Motor neuron (in vitro differentiated cells): ENCODE results near the gene TMEM138. TPM values are rescaled to one million over a fixed set of nuclear protein-coding genes. Genes with fewer than 3 reads are reported as not detected.
A peak's percentile ranks its signal among the peaks of the same experiment; 100 is the strongest.

ENCODE experiments used
- ATAC-seq, 8 experiments: fragments of 200-7000 bp; cut with Tn5 transposase; replicated peaks in 6 of 8; 2 replicates each; pipeline ENCODE4 v1.8.0; 2021; ENCODE audit warnings: mild to moderate bottlenecking in 8 of 8, moderate library complexity in 8 of 8
- H3K27ac ChIP-seq, 2 donors: fragments of 250-450 bp; sonication (Bioruptor Pico); 2 replicates each; pipeline ENCODE4 v1.9.0; 2021; ENCODE audit warnings: antibody characterized with exemption in 2 of 2, mild to moderate bottlenecking in 2 of 2, moderate library complexity in 1 of 2
- H3K4me1 ChIP-seq, 2 donors: fragments of 250-450 bp; sonication (Bioruptor Pico); replicated peaks in 1 of 2; 2 replicates each; pipeline ENCODE4 v1.6.1; 2021; ENCODE audit warnings: antibody characterized with exemption in 2 of 2, mild to moderate bottlenecking in 2 of 2, moderate library complexity in 1 of 2
- H3K4me3 ChIP-seq, 5 donors: fragments of 250-450 bp; sonication (Bioruptor Pico); 2 replicates each; pipeline ENCODE4 v1.9.0; 2021; ENCODE audit warnings: antibody characterized with exemption in 5 of 5, mild to moderate bottlenecking in 5 of 5, moderate library complexity in 4 of 5
- WGBS, 10 experiments: fragments of 450-650 bp; shearing (Covaris generic); methylation state at CpG; one replicate each; pipeline ENCODE4 v1.0.0; 2022; 5-methylcytosine and 5-hydroxymethylcytosine counted together
- in situ Hi-C, 9 experiments: fragments of 400-800 bp; cut with MboI; loops; one replicate each; pipeline ENCODE4 v1.15.0; 2021; ENCODE audit warnings: low sequenced_read_pairs in 9 of 9, low pct_unique_long_range_greater_than_20kb in 2 of 9; ENCODE audit not compliant: unreplicated experiment in 9 of 9
- total RNA-seq, 8 experiments: library from RNA; unstranded; fragments of 300-600 nt; gene quantifications; 2 replicates each; pipeline versions ENCODE4 v1.2.3 to v1.2.4, GENCODE V29; 2022

TMEM138 gene
- total RNA-seq, 8 experiments from 2014 or later: 22.6 to 61.6 (median 39.0) TPM

- peaks cover 34 to 41% of the 10 kb centered on the region in 2 donors for H3K4me1 ChIP-seq
- no peak overlapping the region for H3K4me3 ChIP-seq
- ATAC-seq: peak in 3 of 8 experiments; percentile 2 to 19 (median 5)
- in situ Hi-C loops: loop anchor here in 2 of 9 experiments (10.0 to 25.0 kb wide), 2 partner anchors 50 to 303 kb away; no protein-coding TSS in a partner anchor
- WGBS, 10 experiments: 20 to 100% (median 71%) methylated on average over 1 to 10 of the region's 16 CpGs; no CpG with 5 or more reads in 1 of the 10 experiments
- peak overlapping the region; percentile 22 to 26 for H3K27ac ChIP-seq
Observed at GRCh38 chr11:61334434-61335354, 27.5 kb upstream of the TMEM138 start.

- Histone ChIP-seq H3K4me3 (no peak overlapping the region), H3K27ac (peak overlapping the region in 1 of 2 donors; percentile 26), H3K4me1 (peaks cover 34 to 41% of the 10 kb centered on the region in 2 donors)
- WGBS, 10 experiments: 20 to 80% (median 50%) methylated on average over 1 of the region's 1 CpG; no CpG with 5 or more reads in 6 of the 10 experiments
- ATAC-seq: no peak
- in situ Hi-C loops: loop anchor here in 2 of 9 experiments (10.0 to 25.0 kb wide), 2 partner anchors 49 to 302 kb away; no protein-coding TSS in a partner anchor
Observed at GRCh38 chr11:61335355-61335710, 26.8 kb upstream of the TMEM138 start.

- Histone ChIP-seq H3K4me3 (no peak overlapping the region), H3K27ac (peak overlapping the region in 1 of 2 donors; percentile 5), H3K4me1 (peaks cover 29 to 34% of the 10 kb centered on the region in 2 donors)
- 0 to 53% (median 34%) methylated on average over 1 to 5 of the region's 8 CpGs; no CpG with 5 or more reads in 4 of the 10 experiments for whole genome bisulfite sequencing, 10 experiments
- in situ Hi-C loops: loop anchor here in 2 of 9 experiments (10.0 to 25.0 kb wide), 2 partner anchors 48 to 301 kb away; no protein-coding TSS in a partner anchor
- ATAC-seq: peak; percentile 14 to 55 (median 50)
Observed at GRCh38 chr11:61336171-61336935, 25.8 kb upstream of the TMEM138 start.

- H3K4me1 ChIP-seq: peaks cover 22 to 27% of the 10 kb centered on the region in 2 donors
- no peak overlapping the region for H3K4me3 ChIP-seq
- in situ Hi-C loops: loop anchor here in 2 of 9 experiments (10.0 to 25.0 kb wide), 2 partner anchors 47 to 299 kb away; no protein-coding TSS in a partner anchor
- H3K27ac ChIP-seq: no peak overlapping the region
- no peak for ATAC-seq
- 90 to 100% (median 100%) methylated on average over 1 to 3 of the region's 15 CpGs; no CpG with 5 or more reads in 6 of the 10 experiments for WGBS, 10 experiments
Observed at GRCh38 chr11:61337706-61338470, 24.3 kb upstream of the TMEM138 start.

DNA sequence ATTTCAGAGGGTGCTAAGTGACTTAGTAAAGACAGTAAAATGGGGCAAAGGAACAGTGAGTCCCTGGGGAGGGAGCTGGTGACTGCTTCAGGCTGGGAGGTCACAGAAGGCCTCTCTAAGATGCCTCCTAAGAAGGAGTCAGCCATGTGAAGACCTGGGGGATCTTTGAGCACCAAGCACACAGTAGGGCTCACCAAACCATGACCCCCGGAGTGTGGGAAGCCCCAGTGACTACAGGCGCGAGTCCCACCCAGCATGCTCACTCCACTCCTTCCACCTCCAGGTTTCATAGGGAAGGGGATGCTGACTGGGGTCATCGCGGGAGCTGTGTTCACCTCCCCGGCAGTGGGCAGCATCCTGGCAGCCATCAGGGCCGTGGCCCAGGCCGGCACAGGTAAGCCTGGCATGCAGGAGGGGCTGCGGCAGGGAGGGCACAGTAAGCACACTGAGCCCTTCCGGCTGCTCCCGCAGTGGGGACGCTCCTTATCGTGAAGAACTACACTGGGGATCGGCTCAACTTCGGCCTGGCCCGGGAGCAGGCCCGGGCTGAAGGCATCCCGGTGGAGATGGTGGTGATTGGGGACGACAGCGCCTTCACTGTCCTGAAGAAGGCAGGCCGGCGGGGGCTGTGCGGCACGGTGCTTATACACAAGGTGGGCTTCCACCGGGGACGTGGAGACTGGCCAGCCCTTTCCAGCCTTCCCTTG lies 23.2 kb upstream of the TMEM138 start:
- no peak for ATAC-seq
- peaks cover 18 to 24% of the 10 kb centered on the region in 2 donors for H3K4me1 ChIP-seq
- 74 to 100% (median 95%) methylated on average over 2 to 13 of the region's 26 CpGs; no CpG with 5 or more reads in 2 of the 10 experiments for WGBS, 10 experiments
- H3K4me3 ChIP-seq: no peak overlapping the region
- in situ Hi-C loops: loop anchor here in 2 of 9 experiments (10.0 to 25.0 kb wide), 2 partner anchors 46 to 298 kb away; no protein-coding TSS in a partner anchor
- H3K27ac ChIP-seq: no peak overlapping the region

GRCh38 chr11:61339490-61339878 lies 22.7 kb upstream of the TMEM138 start:
- Histone ChIP-seq H3K27ac (no peak overlapping the region), H3K4me1 (peaks cover 12 to 18% of the 10 kb centered on the region in 2 donors), H3K4me3 (no peak overlapping the region)
- 52 to 100% (median 94%) methylated on average over 1 to 4 of the region's 4 CpGs; no CpG with 5 or more reads in 3 of the 10 experiments for WGBS, 10 experiments
- no peak for ATAC-seq
- in situ Hi-C loops: loop anchor here in 2 of 9 experiments (10.0 to 25.0 kb wide), 2 partner anchors 45 to 298 kb away; no protein-coding TSS in a partner anchor

DNA sequence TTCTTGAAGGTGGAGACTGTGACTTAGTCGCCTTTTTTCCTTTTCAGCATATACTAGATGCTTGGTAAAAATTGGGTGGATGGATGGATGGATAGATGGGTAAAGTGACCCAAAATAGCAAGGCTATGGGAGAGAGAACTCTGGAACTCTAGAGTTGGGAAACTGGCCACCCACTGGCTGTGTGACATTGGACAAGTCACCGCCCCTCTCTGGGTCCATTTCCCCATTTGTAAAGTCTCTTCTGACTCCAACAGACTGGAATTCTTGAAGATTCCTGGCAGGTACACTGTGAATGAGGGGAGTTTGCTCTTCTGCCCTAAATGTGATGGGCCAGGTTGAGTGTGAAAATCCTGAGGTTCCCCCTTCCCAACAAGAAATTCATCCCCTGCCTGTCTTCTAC lies 21.2 kb upstream of the TMEM138 start:
- no peak for ATAC-seq
- WGBS, 10 experiments: 93 to 100% (median 100%) methylated on average over 1 to 2 of the region's 2 CpGs; no CpG with 5 or more reads in 7 of the 10 experiments
- in situ Hi-C loops: loop anchor here in 1 of 9 experiments (25.0 kb wide), 1 partner anchor 296 kb away; no protein-coding TSS in a partner anchor
- Histone ChIP-seq H3K27ac (no peak overlapping the region), H3K4me1 (peaks cover 6% of the 10 kb centered on the region in 2 donors), H3K4me3 (no peak overlapping the region)

GRCh38 chr11:61341706-61342105 lies 20.5 kb upstream of the TMEM138 start:
- H3K27ac ChIP-seq: no peak overlapping the region

DNA sequence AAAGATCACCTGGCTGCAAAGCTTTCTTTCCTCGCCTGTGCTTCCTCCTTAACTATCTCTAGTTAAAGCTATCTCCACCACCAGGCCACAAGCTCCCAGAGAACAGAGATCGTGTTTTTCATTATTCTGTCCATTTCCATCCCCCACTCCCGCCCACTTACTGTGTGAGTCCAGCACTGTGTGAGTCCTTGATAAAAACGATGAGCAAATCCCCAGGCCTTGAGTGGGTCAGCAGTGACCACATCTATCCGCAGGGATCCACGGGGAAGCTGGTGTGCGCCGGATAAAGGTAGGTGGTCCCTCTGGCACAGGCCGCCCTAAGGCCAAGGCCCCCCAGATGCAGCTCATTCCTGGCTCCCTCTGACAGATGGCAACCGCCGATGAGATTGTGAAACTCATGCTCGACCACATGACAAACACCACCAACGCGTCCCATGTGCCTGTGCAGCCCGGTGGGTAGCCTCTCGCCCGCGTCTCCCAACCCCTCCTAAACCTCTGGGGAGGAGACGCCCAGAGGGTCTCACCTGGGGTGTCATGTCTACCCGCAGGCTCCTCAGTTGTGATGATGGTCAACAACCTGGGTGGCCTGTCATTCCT lies 19.9 kb upstream of the TMEM138 start:
- Histone ChIP-seq H3K27ac (no peak overlapping the region), H3K4me3 (no peak overlapping the region), H3K4me1 (no peaks in the 10 kb centered on the region)
- ATAC-seq: no peak
- in situ Hi-C loops: loop anchor here in 1 of 9 experiments (25.0 kb wide), 1 partner anchor 295 kb away; no protein-coding TSS in a partner anchor
- WGBS, 10 experiments: 45 to 100% (median 88%) methylated on average over 1 to 9 of the region's 20 CpGs; no CpG with 5 or more reads in 3 of the 10 experiments

More at GRCh38 chr11:61341706-61342105, 20.5 kb upstream of the TMEM138 start:
- no peak overlapping the region for H3K4me3 ChIP-seq
- H3K4me1 ChIP-seq: peaks cover under 1 to 2% of the 10 kb centered on the region in 2 donors
- ATAC-seq: no peak
- no CpG with 5 or more reads among the region's 4 CpGs for WGBS, 10 experiments
- in situ Hi-C loops: loop anchor here in 1 of 9 experiments (25.0 kb wide), 1 partner anchor 296 kb away; no protein-coding TSS in a partner anchor

GRCh38 chr11:61343792-61344745 lies 18.1 kb upstream of the TMEM138 start:
- Histone ChIP-seq H3K4me3 (no peak overlapping the region), H3K4me1 (no peaks in the 10 kb centered on the region), H3K27ac (peak overlapping the region in 1 of 2 donors; percentile 69)
- in situ Hi-C loops: loop anchor here in 1 of 9 experiments (25.0 kb wide), 1 partner anchor 293 kb away; no protein-coding TSS in a partner anchor
- WGBS, 10 experiments: 88 to 97% (median 90%) methylated on average over 3 to 13 of the region's 29 CpGs; no CpG with 5 or more reads in 4 of the 10 experiments
- ATAC-seq: no peak
